ENCODE data around the gene IDH1. TPM values are rescaled to one million over a fixed set of nuclear protein-coding genes. Genes with fewer than 3 reads are reported as not detected.

The IDH1 gene
- total RNA-seq, 2 experiments from 2014 or later: 36.2 to 57.2 TPM

DNA sequence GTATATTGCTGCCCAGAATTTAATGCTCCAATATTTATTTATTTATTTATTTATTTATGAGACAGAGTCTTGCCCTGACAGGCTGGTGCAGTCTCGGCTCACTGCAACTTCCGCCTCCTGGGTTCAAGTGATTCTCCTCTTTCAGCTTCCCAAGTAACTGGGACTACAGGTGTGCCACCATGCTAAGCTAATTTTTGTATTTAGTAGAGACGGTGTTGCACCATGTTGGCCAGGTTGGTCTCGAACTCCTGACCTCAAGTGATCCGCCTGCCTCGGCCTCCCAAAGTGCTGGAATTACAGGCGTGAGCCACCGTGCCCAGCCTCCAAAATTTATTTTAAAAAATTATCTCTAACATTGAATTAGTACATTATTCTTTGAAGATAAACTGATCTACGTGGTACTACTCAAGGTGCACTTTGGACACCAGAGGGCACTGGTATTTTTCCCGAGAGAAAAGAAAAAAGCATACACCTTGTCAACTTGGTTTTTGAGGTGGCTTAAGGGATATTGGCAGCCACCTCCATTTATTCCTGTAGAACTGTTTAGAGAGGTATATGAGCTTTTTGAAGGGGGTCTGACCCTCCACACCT, 1.4 kb upstream of the IDH1 start:
- H4K20me1 ChIP-seq (ENCODE audit: insufficient read depth, low read length): peaks cover 4% of the 10 kb centered on the region; the same call in 1 of the 2 replicates
- H3K4me2 ChIP-seq (ENCODE audit: low read length): peak overlapping the region; percentile 63
- no peaks in the 10 kb centered on the region for H3K9me3 ChIP-seq (ENCODE audit: low read length)
- no peak overlapping the region for H3K4me3 ChIP-seq (ENCODE audit: low read depth, low read length, poor library complexity, severe bottlenecking)
- H3K27ac ChIP-seq (ENCODE audit: low read depth, low read length, poor library complexity, severe bottlenecking): no peak overlapping the region
- peaks cover 29% of the 10 kb centered on the region for H3K4me1 ChIP-seq (ENCODE audit: insufficient read depth, low read length, poor library complexity, severe bottlenecking)
- CTCF ChIA-PET (ENCODE audit: unreplicated experiment): interaction anchor here (3.8 kb wide), 1 partner anchor 10 kb away, joined by 17 read pairs; the partner anchor contains the start of gene PIKFYVE
- no peak overlapping the region for H2AFZ ChIP-seq (ENCODE audit: low read length)
- POLR2A ChIA-PET: interaction anchor here (0.6 to 3.8 kb wide), 3 partner anchors 10 to 586 kb away, joined by 3 to 44 read pairs (median 3); partner anchors contain the start of gene PIKFYVE
- peak; percentile 58 for DNase-seq (ENCODE audit: low spot score)
- no TSS peak for BruUV-seq (replicated peaks)
- intact Hi-C loops (cut with micrococcal nuclease; ENCODE audit: unreplicated experiment): no loop called here
- H3K9me2 ChIP-seq (ENCODE audit: insufficient read depth, low read length): no peaks in the 10 kb centered on the region
- TF ChIP-seq, protein P1, sequence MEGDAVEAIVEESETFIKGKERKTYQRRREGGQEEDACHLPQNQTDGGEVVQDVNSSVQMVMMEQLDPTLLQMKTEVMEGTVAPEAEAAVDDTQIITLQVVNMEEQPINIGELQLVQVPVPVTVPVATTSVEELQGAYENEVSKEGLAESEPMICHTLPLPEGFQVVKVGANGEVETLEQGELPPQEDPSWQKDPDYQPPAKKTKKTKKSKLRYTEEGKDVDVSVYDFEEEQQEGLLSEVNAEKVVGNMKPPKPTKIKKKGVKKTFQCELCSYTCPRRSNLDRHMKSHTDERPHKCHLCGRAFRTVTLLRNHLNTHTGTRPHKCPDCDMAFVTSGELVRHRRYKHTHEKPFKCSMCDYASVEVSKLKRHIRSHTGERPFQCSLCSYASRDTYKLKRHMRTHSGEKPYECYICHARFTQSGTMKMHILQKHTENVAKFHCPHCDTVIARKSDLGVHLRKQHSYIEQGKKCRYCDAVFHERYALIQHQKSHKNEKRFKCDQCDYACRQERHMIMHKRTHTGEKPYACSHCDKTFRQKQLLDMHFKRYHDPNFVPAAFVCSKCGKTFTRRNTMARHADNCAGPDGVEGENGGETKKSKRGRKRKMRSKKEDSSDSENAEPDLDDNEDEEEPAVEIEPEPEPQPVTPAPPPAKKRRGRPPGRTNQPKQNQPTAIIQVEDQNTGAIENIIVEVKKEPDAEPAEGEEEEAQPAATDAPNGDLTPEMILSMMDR (conservative IDR thresholded peaks at IDR 0.05; ENCODE audit: low read length): peak; percentile 78
- TF ChIP-seq EZH2phosphoT487 (IDR thresholded peaks at IDR 0.05; ENCODE audit: borderline replicate concordance, low read depth, low read length): no peak
- peaks cover 9% of the 10 kb centered on the region; the same call in 1 of the 2 replicates for H3K79me2 ChIP-seq (ENCODE audit: insufficient read depth, low read depth, low read length)
- peaks cover 24% of the 10 kb centered on the region for H3K36me3 ChIP-seq (ENCODE audit: insufficient read depth, low read length)

DNA sequence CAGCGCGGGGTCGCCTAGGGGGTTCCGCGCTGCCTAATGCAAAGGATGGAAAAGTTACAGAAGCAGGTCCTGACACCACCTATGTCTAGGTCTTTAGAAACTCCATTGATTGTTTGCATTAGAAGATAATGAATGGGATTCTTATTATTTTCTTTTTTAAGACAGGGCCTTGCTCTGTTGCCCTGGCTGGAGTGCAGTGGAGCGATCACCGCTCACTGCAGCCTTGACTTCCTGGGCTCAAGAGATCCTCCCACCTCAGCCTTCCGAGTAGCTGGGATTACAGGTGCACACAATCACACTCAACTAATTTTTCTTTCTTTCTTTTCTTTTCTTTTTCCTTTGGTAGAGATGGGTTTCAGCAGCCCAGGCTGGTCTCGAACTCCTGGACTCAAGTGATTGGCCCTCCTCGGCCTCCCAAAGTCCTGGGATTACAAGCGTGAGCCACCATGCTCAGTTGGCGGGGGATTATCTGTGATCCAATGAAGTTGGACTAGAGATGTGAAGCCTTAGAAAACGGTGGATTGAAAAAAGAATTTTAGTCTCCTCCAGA, 761 bp upstream of the IDH1 start:
- ChIA-PET CTCF (ENCODE audit: unreplicated experiment) (interaction anchor here (3.8 kb wide), 1 partner anchor 10 kb away, joined by 17 read pairs; the partner anchor contains the start of gene PIKFYVE), POLR2A (interaction anchor here (0.9 to 3.8 kb wide), 3 partner anchors 10 to 65 kb away, joined by 3 to 44 read pairs (median 3); partner anchors contain the start of gene PIKFYVE)
- Histone ChIP-seq H2AFZ (ENCODE audit: low read length) (peak overlapping the region; percentile 69; the same call in 1 of the 2 replicates), H3K4me2 (ENCODE audit: low read length) (peak overlapping the region; percentile 63), H3K27ac (ENCODE audit: low read depth, low read length, poor library complexity, severe bottlenecking) (peak overlapping the region; percentile 65), H3K4me3 (ENCODE audit: low read depth, low read length, poor library complexity, severe bottlenecking) (peak overlapping the region; percentile 77), H3K9me3 (ENCODE audit: low read length) (no peaks in the 10 kb centered on the region), H3K9me2 (ENCODE audit: insufficient read depth, low read length) (no peaks in the 10 kb centered on the region), H3K4me1 (ENCODE audit: insufficient read depth, low read length, poor library complexity, severe bottlenecking) (peaks cover 35% of the 10 kb centered on the region), H3K36me3 (ENCODE audit: insufficient read depth, low read length) (peaks cover 30% of the 10 kb centered on the region), H3K79me2 (ENCODE audit: insufficient read depth, low read depth, low read length) (peaks cover 9% of the 10 kb centered on the region; the same call in 1 of the 2 replicates), H4K20me1 (ENCODE audit: insufficient read depth, low read length) (peaks cover 4% of the 10 kb centered on the region; the same call in 1 of the 2 replicates)
- DNase-seq (ENCODE audit: low spot score): no peak
- intact Hi-C loops (cut with micrococcal nuclease; ENCODE audit: unreplicated experiment): loop anchor here (1.0 kb wide), 1 partner anchor 11 kb away; the partner anchor contains the start of gene PIKFYVE
- TF ChIP-seq EZH2phosphoT487 (IDR thresholded peaks at IDR 0.05; ENCODE audit: borderline replicate concordance, low read depth, low read length): no peak
- TF ChIP-seq, protein P1 (conservative IDR thresholded peaks at IDR 0.05; ENCODE audit: low read length): peak; percentile 53; the same call in 1 of the 2 replicates
- BruUV-seq (replicated peaks): no TSS peak
